HCT116 (cell line): Measurements from ENCODE around the gene POFUT2. TPM values are rescaled to one million over a fixed set of nuclear protein-coding genes. Genes with fewer than 3 reads are reported as not detected.

ENCODE experiments used
- ATAC-seq: fragments of 200-7000 bp; cut with Tn5 transposase; 2 replicates; pipeline ENCODE4 v1.9.1; 2020; ENCODE audit warnings: mild to moderate bottlenecking, moderate library complexity
- BruUV-seq: library from RNA; stranded (reverse); fragments of 400-500 nt; replicated peaks from 2 replicates; lab custom pipeline; 2021; lab: Mats Ljungman, UMichigan
- CTCF ChIA-PET: fragments of 300-600 bp; sonication (Branson Sonifier 250); formaldehyde crosslinking; loops from one replicate; lab custom pipeline; 2021; ENCODE audit warnings: antibody characterized with exemption; lab: Charles Lee
- POLR2A ChIA-PET: fragments of 300-600, 350-600 bp; sonication (Branson Sonifier 250); formaldehyde crosslinking; loops from one replicate; lab custom pipeline; 2021; ENCODE audit warnings: antibody characterized with exemption; lab: Charles Lee
- RAD21 ChIA-PET, 2 experiments: fragments of 300-600 bp; sonication (Branson Sonifier 250); formaldehyde crosslinking; loops; one replicate each; lab custom pipeline; 2023; ENCODE audit warnings: low total read pairs in 2 of 2; ENCODE audit not compliant: uncharacterized antibody in 2 of 2, unreplicated experiment in 2 of 2, low non-redundant PET in 1 of 2; lab: Charles Lee
- DNase-seq: peaks from one replicate; pipeline ENCODE4 v3.0.0-alpha.2; 2010; ENCODE audit warnings: low read depth, low spot score
- H2AFZ ChIP-seq: fragments of 200-600 bp; shearing (Covaris generic), sonication (generic); 2 replicates; pipeline ENCODE4 v1.6.1; 2017; ENCODE audit warnings: low read depth, mixed run types, mixed read lengths, antibody characterized with exemption, low read length; ENCODE audit not compliant: poor library complexity, severe bottlenecking
- H3K27ac ChIP-seq: 2 replicates; pipeline ENCODE4 v1.5.1; 2012; ENCODE audit warnings: low read depth, low read length
- H3K27me3 ChIP-seq: fragments of 200-600 bp; sonication (generic); 2 replicates; pipeline ENCODE4 v1.6.1; 2016; ENCODE audit warnings: mixed run types, low read length, mixed read lengths; ENCODE audit not compliant: insufficient read depth
- H3K36me3 ChIP-seq, 2 experiments: fragments of 200-500 bp in 1 of 2; fragments of 200-600 bp in 1 of 2; sonication (Bioruptor generic) in 1 of 2; sonication (generic) in 1 of 2; 2 replicates each; pipeline versions ENCODE4 v1.5.1 to v1.6.1; 2014 to 2016; ENCODE audit warnings: low read length in 2 of 2, inconsistent platforms in 1 of 2, mixed read lengths in 1 of 2, mixed run types in 1 of 2; ENCODE audit not compliant: insufficient read depth in 2 of 2, control insufficient read depth in 1 of 2
- H3K4me1 ChIP-seq, 2 experiments: fragments of 200-600 bp in 1 of 2; sonication (generic) in 1 of 2; 2 replicates each; pipeline versions ENCODE4 v1.5.1 to v1.6.1; 2012 to 2017; ENCODE audit warnings: low read length in 2 of 2, inconsistent platforms in 1 of 2, mild to moderate bottlenecking in 1 of 2, mixed read lengths in 1 of 2, mixed run types in 1 of 2, moderate library complexity in 1 of 2; ENCODE audit not compliant: insufficient read depth in 2 of 2, control insufficient read depth in 1 of 2
- H3K4me2 ChIP-seq: fragments of 200-600 bp; sonication (generic); 2 replicates; pipeline ENCODE4 v1.6.1; 2017; ENCODE audit warnings: mixed run types, low read length, mixed read lengths
- H3K4me3 ChIP-seq, 2 experiments: fragments of 200-600 bp in 1 of 2; sonication (generic) in 1 of 2; replicated peaks in 1 of 2; 2 replicates each; pipeline ENCODE4 v1.5.1; 2011 to 2016; ENCODE audit warnings: low read length in 2 of 2, control low read depth in 1 of 2, low read depth in 1 of 2, mild to moderate bottlenecking in 1 of 2, mixed read lengths in 1 of 2, mixed run types in 1 of 2
- H3K79me2 ChIP-seq: fragments of 200-600 bp; sonication (generic); 2 replicates; pipeline ENCODE4 v1.6.1; 2017; ENCODE audit warnings: mild to moderate bottlenecking, mixed run types, low read length, moderate library complexity, mixed read lengths; ENCODE audit not compliant: insufficient read depth
- H3K9ac ChIP-seq: fragments of 200-600 bp; sonication (generic); 2 replicates; pipeline ENCODE4 v1.6.1; 2016; ENCODE audit warnings: low read length, mixed read lengths
- H3K9me2 ChIP-seq: fragments of 200-600 bp; sonication (generic), shearing (Covaris generic); 2 replicates; pipeline ENCODE4 v1.6.1; 2017; ENCODE audit warnings: mixed run types, mild to moderate bottlenecking, moderate library complexity; ENCODE audit not compliant: insufficient read depth
- H3K9me3 ChIP-seq, 2 experiments: fragments of 200-500 bp in 1 of 2; fragments of 200-600 bp in 1 of 2; sonication (Bioruptor generic) in 1 of 2; sonication (generic) in 1 of 2; 2 replicates each; pipeline ENCODE4 v1.6.1; 2014 to 2017; ENCODE audit warnings: low read length in 2 of 2, mixed read lengths in 2 of 2, inconsistent platforms in 1 of 2, low read depth in 1 of 2, mild to moderate bottlenecking in 1 of 2, mixed run types in 1 of 2, moderate library complexity in 1 of 2; ENCODE audit not compliant: control insufficient read depth in 1 of 2, insufficient read depth in 1 of 2
- H4K20me1 ChIP-seq: fragments of 200-600 bp; sonication (generic), shearing (Covaris generic); 2 replicates; pipeline ENCODE4 v1.6.1; 2017; ENCODE audit warnings: mixed run types, mild to moderate bottlenecking, moderate library complexity; ENCODE audit not compliant: insufficient read depth
- CEBPB ChIP-seq: IDR thresholded peaks from 2 replicates; pipeline ENCODE4 v1.6.1; 2012; ENCODE audit warnings: low read depth
- ELF1 ChIP-seq: IDR thresholded peaks from 2 replicates; pipeline ENCODE4 v1.6.1; 2012; ENCODE audit warnings: low read depth, borderline replicate concordance
- RAD21 ChIP-seq: IDR thresholded peaks from 2 replicates; pipeline ENCODE4 v1.6.1; 2012; ENCODE audit warnings: low read depth, mild to moderate bottlenecking
- SIN3A ChIP-seq: IDR thresholded peaks from 2 replicates; pipeline ENCODE4 v1.6.1; 2012; ENCODE audit warnings: low read depth
- TCF7L2 ChIP-seq: IDR thresholded peaks from 2 replicates; pipeline ENCODE4 v1.7.0; 2011; ENCODE audit warnings: borderline replicate concordance, inconsistent platforms; ENCODE audit not compliant: insufficient read depth, insufficient read length; ENCODE audit errors: extremely low read depth
- YY1 ChIP-seq: IDR thresholded peaks from 2 replicates; pipeline ENCODE4 v1.6.1; 2011; ENCODE audit warnings: low read length, low read depth, moderate library complexity, mild to moderate bottlenecking; ENCODE audit not compliant: insufficient replicate concordance; ENCODE audit errors: extremely low read depth
- intact Hi-C: fragments of 100-400 bp; cut with micrococcal nuclease; formaldehyde crosslinking; loops from 2 replicates; pipeline ENCODE4 v1.10.0; 2022
- total RNA-seq: library from RNA; stranded (reverse); gene quantifications from one replicate; pipeline ENCODE4 v1.2.1, GENCODE V29; 2021; ENCODE audit not compliant: unreplicated experiment
- TF ChIP-seq, protein P1 (sequence below): IDR thresholded peaks from 2 replicates; pipeline ENCODE4 v1.6.1; 2012
- TF ChIP-seq, protein P2 (sequence below), 3 experiments: fragments of 200-600 bp in 1 of 3; sonication (generic) in 1 of 3; IDR thresholded peaks in 2 of 3; conservative IDR thresholded peaks in 1 of 3; 2 replicates each; pipeline ENCODE4 v1.5.1; 2012 to 2017; ENCODE audit warnings: low read depth in 2 of 3, low read length in 2 of 3, antibody characterized with exemption in 1 of 3, borderline replicate concordance in 1 of 3, control low read depth in 1 of 3, mild to moderate bottlenecking in 1 of 3, mixed read lengths in 1 of 3, mixed run types in 1 of 3, moderate library complexity in 1 of 3; ENCODE audit not compliant: insufficient read depth in 1 of 3

POFUT2 gene
- total RNA-seq, 1 experiment from 2014 or later, result 20.5 TPM

DNA sequence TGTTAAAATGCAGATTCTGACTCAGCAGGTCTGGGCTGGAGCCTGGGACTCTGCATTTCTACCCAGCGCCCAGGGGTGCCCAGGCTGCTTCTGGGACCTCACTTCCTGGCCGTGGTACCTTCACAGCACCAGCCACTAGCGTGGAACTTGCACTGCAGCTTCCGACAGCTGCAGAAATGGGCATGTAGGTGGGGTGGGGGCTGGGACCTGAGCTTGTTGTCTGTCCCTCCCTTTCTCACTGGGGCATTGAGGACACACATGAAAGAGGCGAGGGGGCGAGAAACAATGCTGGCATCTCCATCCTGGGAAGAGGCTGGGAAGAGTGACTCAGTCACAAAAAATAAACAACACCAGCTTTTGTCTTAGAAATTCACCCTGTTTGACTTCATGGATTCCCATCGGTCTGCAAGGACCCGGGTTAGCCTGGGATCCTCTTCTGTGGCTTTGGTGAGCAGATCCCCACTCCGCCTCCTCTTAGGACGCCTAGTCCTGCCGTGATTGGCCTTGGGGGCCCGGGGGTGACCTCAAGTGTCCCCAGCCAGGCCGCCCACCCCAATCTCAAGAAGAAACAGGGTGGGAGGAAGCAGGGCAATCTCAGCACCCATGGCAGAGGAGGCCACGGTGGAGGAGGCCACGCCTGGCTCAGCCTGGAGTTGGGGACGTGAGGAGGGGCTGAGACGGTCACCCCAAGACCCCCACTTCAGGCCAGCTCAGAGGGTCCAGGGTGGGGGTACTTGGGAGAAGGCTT lies 29.9 kb upstream of the POFUT2 start:
- peak overlapping the region; percentile 70 for H3K27ac ChIP-seq
- H3K9me2 ChIP-seq, result no peaks in the 10 kb centered on the region
- TF ChIP-seq, protein P1, sequence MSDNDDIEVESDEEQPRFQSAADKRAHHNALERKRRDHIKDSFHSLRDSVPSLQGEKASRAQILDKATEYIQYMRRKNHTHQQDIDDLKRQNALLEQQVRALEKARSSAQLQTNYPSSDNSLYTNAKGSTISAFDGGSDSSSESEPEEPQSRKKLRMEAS, result no peak
- TF ChIP-seq YY1, result no peak
- no peak for TF ChIP-seq CEBPB
- no peak for TF ChIP-seq TCF7L2
- TF ChIP-seq SIN3A, result no peak
- no peak for TF ChIP-seq ELF1
- TF ChIP-seq, protein P2, sequence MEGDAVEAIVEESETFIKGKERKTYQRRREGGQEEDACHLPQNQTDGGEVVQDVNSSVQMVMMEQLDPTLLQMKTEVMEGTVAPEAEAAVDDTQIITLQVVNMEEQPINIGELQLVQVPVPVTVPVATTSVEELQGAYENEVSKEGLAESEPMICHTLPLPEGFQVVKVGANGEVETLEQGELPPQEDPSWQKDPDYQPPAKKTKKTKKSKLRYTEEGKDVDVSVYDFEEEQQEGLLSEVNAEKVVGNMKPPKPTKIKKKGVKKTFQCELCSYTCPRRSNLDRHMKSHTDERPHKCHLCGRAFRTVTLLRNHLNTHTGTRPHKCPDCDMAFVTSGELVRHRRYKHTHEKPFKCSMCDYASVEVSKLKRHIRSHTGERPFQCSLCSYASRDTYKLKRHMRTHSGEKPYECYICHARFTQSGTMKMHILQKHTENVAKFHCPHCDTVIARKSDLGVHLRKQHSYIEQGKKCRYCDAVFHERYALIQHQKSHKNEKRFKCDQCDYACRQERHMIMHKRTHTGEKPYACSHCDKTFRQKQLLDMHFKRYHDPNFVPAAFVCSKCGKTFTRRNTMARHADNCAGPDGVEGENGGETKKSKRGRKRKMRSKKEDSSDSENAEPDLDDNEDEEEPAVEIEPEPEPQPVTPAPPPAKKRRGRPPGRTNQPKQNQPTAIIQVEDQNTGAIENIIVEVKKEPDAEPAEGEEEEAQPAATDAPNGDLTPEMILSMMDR (IDR thresholded peaks at IDR 0.05 in 2 of 3, conservative IDR thresholded peaks at IDR 0.05 in 1 of 3; ENCODE audit: borderline replicate concordance in 1 of 3, insufficient read depth in 1 of 3, low read depth in 2 of 3, low read length in 2 of 3), result no peak
- TF ChIP-seq RAD21, result no peak
- ChIA-PET RAD21 (no interaction called here), POLR2A (interaction anchor here (1.4 kb wide), 1 partner anchor 45 kb away, joined by 3 read pairs; no protein-coding TSS in a partner anchor), CTCF (interaction anchor here (1.2 to 1.3 kb wide), 4 partner anchors 8 to 180 kb away, joined by 3 to 8 read pairs (median 4); no protein-coding TSS in a partner anchor)
- no peaks in the 10 kb centered on the region for H3K9me3 ChIP-seq
- BruUV-seq, result no TSS peak
- peak overlapping the region; percentile 76 for H3K4me2 ChIP-seq
- H3K4me3 ChIP-seq, result peak overlapping the region in 1 of 2 experiments; percentile 28; a peak in 2 of 4 replicates
- intact Hi-C loops, result no loop called here
- H3K4me1 ChIP-seq, result peaks cover 32 to 47% of the 10 kb centered on the region in 2 experiments
- ATAC-seq (peak; percentile 18; the same call in 1 of the 2 replicates), DNase-seq (peak; percentile 32)
- H3K36me3 ChIP-seq, result no peaks in the 10 kb centered on the region
- H3K27me3 ChIP-seq, result no peaks in the 10 kb centered on the region
- H2AFZ ChIP-seq, result no peak overlapping the region
- H4K20me1 ChIP-seq, result no peaks in the 10 kb centered on the region
- no peaks in the 10 kb centered on the region for H3K79me2 ChIP-seq
- peak overlapping the region; percentile 49 for H3K9ac ChIP-seq
